OCI-LY1 (cell line): ENCODE data around the gene NDUFS1.

Experiments used
- H2AFZ ChIP-seq: fragments of 200-600 bp; sonication (generic), shearing (Covaris generic); 2 replicates; pipeline ENCODE4 v1.6.0; 2014; ENCODE audit warnings: antibody characterized with exemption, mild to moderate bottlenecking, low read length
- H3F3A ChIP-seq: fragments of 200-600 bp; sonication (generic), shearing (Covaris generic); 2 replicates; pipeline ENCODE4 v1.6.0; 2014; ENCODE audit warnings: mild to moderate bottlenecking, antibody characterized with exemption, low read length, moderate library complexity; ENCODE audit not compliant: insufficient read depth
- H3K27ac ChIP-seq: fragments of 200-600 bp; sonication (generic); 2 replicates; pipeline ENCODE4 v1.5.1; 2014; ENCODE audit warnings: low read length, mixed run types, mild to moderate bottlenecking, low read depth; ENCODE audit not compliant: poor library complexity, severe bottlenecking
- H3K27me3 ChIP-seq: fragments of 200-600 bp; sonication (generic); 2 replicates; pipeline ENCODE4 v1.6.0; 2014; ENCODE audit warnings: antibody characterized with exemption, mild to moderate bottlenecking, low read length, moderate library complexity; ENCODE audit not compliant: insufficient read depth
- H3K36me3 ChIP-seq: fragments of 200-600 bp; sonication (generic); 2 replicates; pipeline ENCODE4 v1.6.1; 2014; ENCODE audit warnings: mild to moderate bottlenecking, antibody characterized with exemption, low read length, moderate library complexity, mixed read lengths; ENCODE audit not compliant: insufficient read depth
- H3K4me1 ChIP-seq: fragments of 200-600 bp; sonication (generic); 2 replicates; pipeline ENCODE4 v1.5.1; 2014; ENCODE audit warnings: mild to moderate bottlenecking, low read length, moderate library complexity; ENCODE audit not compliant: insufficient read depth, severe bottlenecking
- H3K4me2 ChIP-seq: fragments of 200-600 bp; sonication (generic), shearing (Covaris generic); 2 replicates; pipeline ENCODE4 v1.6.1; 2014; ENCODE audit warnings: low read length
- H3K4me3 ChIP-seq: fragments of 200-600 bp; sonication (generic); 2 replicates; pipeline ENCODE4 v1.5.1; 2014; ENCODE audit warnings: low read length, low read depth, mild to moderate bottlenecking, mixed read lengths; ENCODE audit not compliant: poor library complexity, severe bottlenecking
- H3K79me2 ChIP-seq: fragments of 200-600 bp; shearing (Covaris generic); 2 replicates; pipeline ENCODE4 v1.6.1; 2016; ENCODE audit warnings: mixed run types, low read length, mixed read lengths; ENCODE audit not compliant: insufficient read depth
- H3K9ac ChIP-seq: fragments of 200-600 bp; sonication (generic), shearing (Covaris generic); 2 replicates; pipeline ENCODE4 v1.6.1; 2014; ENCODE audit warnings: mild to moderate bottlenecking, low read length, mixed read lengths
- H3K9me2 ChIP-seq: fragments of 200-600 bp; sonication (generic), shearing (Covaris generic); 2 replicates; pipeline ENCODE4 v1.6.1; 2014; ENCODE audit warnings: low read depth, mild to moderate bottlenecking, low read length, mixed read lengths
- H3K9me3 ChIP-seq: fragments of 200-600 bp; shearing (Covaris generic); 2 replicates; pipeline ENCODE4 v1.6.1; 2014; ENCODE audit warnings: low read length, mixed read lengths
- H4K20me1 ChIP-seq: fragments of 200-600 bp; sonication (generic), shearing (Covaris generic); 2 replicates; pipeline ENCODE4 v1.6.0; 2016; ENCODE audit warnings: mild to moderate bottlenecking, low read length; ENCODE audit not compliant: insufficient read depth
- EZH2 ChIP-seq: fragments of 200-600 bp; sonication (generic), shearing (Covaris generic); IDR thresholded peaks from 2 replicates; pipeline ENCODE4 v1.8.0; 2017; ENCODE audit warnings: borderline replicate concordance, mixed run types, mild to moderate bottlenecking, antibody characterized with exemption, low read length, moderate library complexity, mixed read lengths
- TF ChIP-seq, protein P1 (sequence below): fragments of 200-600 bp; sonication (generic), shearing (Covaris generic); IDR thresholded peaks from 2 replicates; pipeline ENCODE4 v1.5.1; 2017; ENCODE audit warnings: mild to moderate bottlenecking, antibody characterized with exemption, low read length, moderate library complexity, mixed read lengths

The NDUFS1 gene

DNA sequence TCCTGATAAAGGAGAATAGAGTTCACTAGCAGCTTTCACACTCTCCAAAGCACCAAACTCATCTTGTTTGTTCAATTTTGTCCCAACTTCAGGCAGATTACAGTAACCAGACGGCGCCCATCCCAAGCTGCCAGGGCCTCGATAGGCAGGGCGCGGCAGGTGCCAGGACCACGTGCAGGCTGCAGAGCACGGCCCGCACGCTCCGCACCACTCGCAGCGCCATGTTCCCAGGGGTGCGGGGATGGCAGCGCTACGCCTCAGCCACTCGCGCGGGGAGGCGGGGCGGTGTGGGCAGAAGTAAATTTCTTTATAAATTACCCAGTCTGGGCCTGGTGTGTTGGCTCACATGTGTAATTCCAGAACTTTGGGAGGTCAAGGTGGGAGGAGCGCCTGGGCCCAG, 43.0 kb downstream of the NDUFS1 start:
- no peaks in the 10 kb centered on the region for H3K9me3 ChIP-seq
- H2AFZ ChIP-seq, result no peak overlapping the region
- peaks cover 16% of the 10 kb centered on the region for H3K36me3 ChIP-seq
- no peaks in the 10 kb centered on the region for H3K4me1 ChIP-seq
- no peak overlapping the region for H3K9ac ChIP-seq
- TF ChIP-seq, protein P1, sequence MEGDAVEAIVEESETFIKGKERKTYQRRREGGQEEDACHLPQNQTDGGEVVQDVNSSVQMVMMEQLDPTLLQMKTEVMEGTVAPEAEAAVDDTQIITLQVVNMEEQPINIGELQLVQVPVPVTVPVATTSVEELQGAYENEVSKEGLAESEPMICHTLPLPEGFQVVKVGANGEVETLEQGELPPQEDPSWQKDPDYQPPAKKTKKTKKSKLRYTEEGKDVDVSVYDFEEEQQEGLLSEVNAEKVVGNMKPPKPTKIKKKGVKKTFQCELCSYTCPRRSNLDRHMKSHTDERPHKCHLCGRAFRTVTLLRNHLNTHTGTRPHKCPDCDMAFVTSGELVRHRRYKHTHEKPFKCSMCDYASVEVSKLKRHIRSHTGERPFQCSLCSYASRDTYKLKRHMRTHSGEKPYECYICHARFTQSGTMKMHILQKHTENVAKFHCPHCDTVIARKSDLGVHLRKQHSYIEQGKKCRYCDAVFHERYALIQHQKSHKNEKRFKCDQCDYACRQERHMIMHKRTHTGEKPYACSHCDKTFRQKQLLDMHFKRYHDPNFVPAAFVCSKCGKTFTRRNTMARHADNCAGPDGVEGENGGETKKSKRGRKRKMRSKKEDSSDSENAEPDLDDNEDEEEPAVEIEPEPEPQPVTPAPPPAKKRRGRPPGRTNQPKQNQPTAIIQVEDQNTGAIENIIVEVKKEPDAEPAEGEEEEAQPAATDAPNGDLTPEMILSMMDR, result no peak
- TF ChIP-seq EZH2, result no peak
- H3K79me2 ChIP-seq, result no peaks in the 10 kb centered on the region
- no peaks in the 10 kb centered on the region for H4K20me1 ChIP-seq
- H3K4me2 ChIP-seq, result no peak overlapping the region
- H3F3A ChIP-seq, result no peaks in the 10 kb centered on the region
- H3K4me3 ChIP-seq, result no peak overlapping the region
- H3K27me3 ChIP-seq, result no peaks in the 10 kb centered on the region
- no peaks in the 10 kb centered on the region for H3K9me2 ChIP-seq
- no peak overlapping the region for H3K27ac ChIP-seq

DNA sequence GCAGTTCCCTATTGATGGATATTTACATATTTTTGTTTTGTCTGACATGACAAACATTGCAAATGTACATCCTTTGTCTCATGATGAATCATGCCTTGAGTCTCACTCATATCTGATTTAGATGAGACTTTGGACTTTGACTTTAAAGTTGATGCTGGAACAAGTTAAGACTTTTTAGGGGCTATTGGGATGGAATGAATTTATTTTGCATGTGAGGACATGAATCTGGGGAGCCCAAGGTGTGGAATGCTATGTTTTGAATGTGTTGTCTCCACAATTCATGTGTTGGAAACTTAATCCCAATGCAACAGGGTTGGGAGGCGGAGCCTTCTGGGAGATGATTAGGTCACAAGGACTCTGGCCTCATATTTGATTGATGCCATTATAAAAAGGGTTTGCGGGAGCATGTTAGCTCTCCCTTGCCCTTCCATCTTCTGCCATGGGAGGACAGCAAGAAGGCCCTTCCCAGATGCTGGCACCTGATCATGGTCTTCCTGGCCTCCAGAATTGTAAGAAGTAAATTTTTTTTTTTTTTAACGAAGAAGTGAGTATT, 44.1 kb downstream of the NDUFS1 start:
- no peaks in the 10 kb centered on the region for H4K20me1 ChIP-seq
- no peaks in the 10 kb centered on the region for H3K79me2 ChIP-seq
- H3K4me2 ChIP-seq, result no peak overlapping the region
- H2AFZ ChIP-seq, result no peak overlapping the region
- no peak overlapping the region for H3K4me3 ChIP-seq
- H3K36me3 ChIP-seq, result peaks cover 5% of the 10 kb centered on the region
- H3K9ac ChIP-seq, result no peak overlapping the region
- no peaks in the 10 kb centered on the region for H3K27me3 ChIP-seq
- no peaks in the 10 kb centered on the region for H3K9me3 ChIP-seq
- TF ChIP-seq, protein P1, result no peak
- no peak for TF ChIP-seq EZH2
- H3F3A ChIP-seq, result no peaks in the 10 kb centered on the region
- H3K9me2 ChIP-seq, result no peaks in the 10 kb centered on the region
- H3K27ac ChIP-seq, result no peak overlapping the region
- H3K4me1 ChIP-seq, result no peaks in the 10 kb centered on the region

DNA sequence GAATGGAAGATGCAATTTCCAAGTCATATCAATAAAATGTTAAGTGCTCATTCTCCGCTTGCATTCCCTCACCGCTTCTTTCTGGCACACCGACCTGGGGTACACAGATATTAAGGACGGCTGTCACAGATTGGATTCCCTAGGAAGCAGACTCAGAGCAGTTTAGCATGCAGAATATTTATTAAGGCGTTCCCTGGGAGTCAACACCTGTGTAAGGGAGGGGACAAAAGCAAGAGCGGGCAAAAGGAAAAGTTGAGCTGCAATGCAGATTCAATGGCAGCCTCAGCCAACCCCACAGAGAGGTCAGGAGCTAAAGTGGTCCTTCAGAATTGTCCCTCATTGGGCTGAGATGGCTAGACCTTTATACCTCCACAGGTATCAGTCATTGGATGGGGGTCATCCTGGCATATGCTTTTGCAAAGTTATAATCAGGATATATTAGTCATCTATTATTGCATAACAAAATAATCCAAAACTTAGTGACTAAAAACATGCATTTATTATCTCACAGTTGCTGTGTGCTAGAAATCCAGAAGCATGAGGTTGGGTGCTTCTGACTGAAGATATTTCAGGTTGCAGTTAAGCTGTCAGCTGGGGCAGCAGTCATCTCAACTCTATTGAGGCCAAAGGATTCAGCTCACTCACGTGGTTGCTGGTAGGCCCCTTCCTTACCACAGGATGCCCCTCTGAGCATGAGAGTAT, 46.2 kb downstream of the NDUFS1 start:
- H4K20me1 ChIP-seq, result no peaks in the 10 kb centered on the region
- H3K9me2 ChIP-seq, result no peaks in the 10 kb centered on the region
- no peaks in the 10 kb centered on the region for H3K27me3 ChIP-seq
- no peaks in the 10 kb centered on the region for H3K9me3 ChIP-seq
- no peak overlapping the region for H3K27ac ChIP-seq
- H2AFZ ChIP-seq, result no peak overlapping the region
- no peaks in the 10 kb centered on the region for H3K79me2 ChIP-seq
- H3K36me3 ChIP-seq, result no peaks in the 10 kb centered on the region
- no peak for TF ChIP-seq EZH2
- TF ChIP-seq, protein P1, result no peak
- no peak overlapping the region for H3K9ac ChIP-seq
- H3K4me1 ChIP-seq, result no peaks in the 10 kb centered on the region
- H3F3A ChIP-seq, result no peaks in the 10 kb centered on the region
- H3K4me2 ChIP-seq, result no peak overlapping the region
- no peak overlapping the region for H3K4me3 ChIP-seq
